Measurements from ENCODE around the gene SH3GL2. TPM values are rescaled to one million over a fixed set of nuclear protein-coding genes. Genes with fewer than 3 reads are reported as not detected.

Gene SH3GL2
- total RNA-seq, 1 donor from 2014 or later: 0.51 TPM

DNA sequence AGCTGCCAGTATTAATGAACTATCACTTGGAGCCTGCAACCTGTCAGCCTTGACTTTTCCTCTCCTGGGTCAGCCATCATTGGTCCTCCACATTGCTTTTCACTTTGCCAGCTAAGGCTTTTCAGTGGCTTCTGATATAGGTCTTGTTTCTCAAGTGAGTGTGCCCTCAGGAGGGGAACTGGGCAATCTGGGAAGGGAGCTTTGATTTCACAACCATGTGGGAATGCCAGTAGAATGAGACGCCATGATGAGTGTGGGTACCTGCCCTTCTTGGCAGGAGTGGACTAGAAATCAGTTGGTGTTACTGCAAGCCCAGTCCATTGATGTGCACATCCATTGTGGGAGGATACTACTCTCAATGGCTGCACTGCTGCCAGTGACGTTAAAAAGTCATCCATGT lies 54.1 kb downstream of the SH3GL2 start:
- no peak overlapping the region for H3K27ac Mint-ChIP-seq
- H3K4me1 Mint-ChIP-seq: no peaks in the 10 kb centered on the region
- no peaks in the 10 kb centered on the region for H3K9me3 Mint-ChIP-seq
- H3K27me3 Mint-ChIP-seq (ENCODE audit: low read depth): no peaks in the 10 kb centered on the region
- H3K4me3 Mint-ChIP-seq: no peak overlapping the region
- no peaks in the 10 kb centered on the region for H3K36me3 Mint-ChIP-seq
- TF ChIP-seq, protein P1, sequence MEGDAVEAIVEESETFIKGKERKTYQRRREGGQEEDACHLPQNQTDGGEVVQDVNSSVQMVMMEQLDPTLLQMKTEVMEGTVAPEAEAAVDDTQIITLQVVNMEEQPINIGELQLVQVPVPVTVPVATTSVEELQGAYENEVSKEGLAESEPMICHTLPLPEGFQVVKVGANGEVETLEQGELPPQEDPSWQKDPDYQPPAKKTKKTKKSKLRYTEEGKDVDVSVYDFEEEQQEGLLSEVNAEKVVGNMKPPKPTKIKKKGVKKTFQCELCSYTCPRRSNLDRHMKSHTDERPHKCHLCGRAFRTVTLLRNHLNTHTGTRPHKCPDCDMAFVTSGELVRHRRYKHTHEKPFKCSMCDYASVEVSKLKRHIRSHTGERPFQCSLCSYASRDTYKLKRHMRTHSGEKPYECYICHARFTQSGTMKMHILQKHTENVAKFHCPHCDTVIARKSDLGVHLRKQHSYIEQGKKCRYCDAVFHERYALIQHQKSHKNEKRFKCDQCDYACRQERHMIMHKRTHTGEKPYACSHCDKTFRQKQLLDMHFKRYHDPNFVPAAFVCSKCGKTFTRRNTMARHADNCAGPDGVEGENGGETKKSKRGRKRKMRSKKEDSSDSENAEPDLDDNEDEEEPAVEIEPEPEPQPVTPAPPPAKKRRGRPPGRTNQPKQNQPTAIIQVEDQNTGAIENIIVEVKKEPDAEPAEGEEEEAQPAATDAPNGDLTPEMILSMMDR (IDR thresholded peaks at IDR 0.05; ENCODE audit: unreplicated experiment): no peak
- no peak for DNase-seq (ENCODE audit: low spot score in 2 of 2, unreplicated experiment in 2 of 2)

DNA sequence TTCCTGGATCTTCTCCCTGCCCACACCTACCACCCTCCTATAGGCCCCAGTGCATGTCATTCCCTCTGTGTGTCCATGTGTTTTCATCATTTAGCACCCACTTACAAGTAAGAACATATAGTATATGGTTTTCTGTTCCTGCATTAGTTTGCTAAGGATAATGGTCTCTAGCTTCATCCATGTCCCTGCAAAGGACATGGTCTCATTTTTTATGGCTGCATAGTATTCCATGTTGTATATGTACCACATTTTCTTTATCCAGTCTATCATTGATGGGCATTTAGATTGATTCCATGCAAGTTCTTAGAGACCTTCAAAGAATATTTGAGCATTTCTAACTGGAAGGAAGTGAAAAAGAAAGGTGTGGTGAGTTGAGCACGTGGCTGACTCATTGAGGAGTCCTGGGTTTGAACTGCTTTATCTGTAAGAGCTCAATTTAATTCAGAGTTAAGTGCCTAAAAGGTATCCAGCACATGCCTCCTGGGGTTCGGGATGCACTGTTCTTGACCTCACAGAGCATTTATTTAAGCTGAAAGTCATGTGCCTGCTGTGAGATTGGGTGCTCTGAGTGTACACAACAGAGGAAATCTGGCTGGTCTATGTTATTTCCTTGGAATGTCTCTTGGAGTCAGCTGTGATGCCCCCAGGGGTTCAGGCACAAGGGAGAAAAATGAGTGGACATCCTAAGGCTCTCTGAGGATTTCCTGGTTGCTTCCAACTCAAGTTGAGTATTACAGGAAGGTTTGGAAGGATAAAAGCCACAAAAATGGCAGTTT lies 56.4 kb downstream of the SH3GL2 start:
- DNase-seq (ENCODE audit: low spot score in 2 of 2, unreplicated experiment in 2 of 2): no peak
- no peaks in the 10 kb centered on the region for H3K9me3 Mint-ChIP-seq
- no peak overlapping the region for H3K4me3 Mint-ChIP-seq
- no peaks in the 10 kb centered on the region for H3K36me3 Mint-ChIP-seq
- H3K4me1 Mint-ChIP-seq: no peaks in the 10 kb centered on the region
- TF ChIP-seq, protein P1 (IDR thresholded peaks at IDR 0.05; ENCODE audit: unreplicated experiment): no peak
- no peaks in the 10 kb centered on the region for H3K27me3 Mint-ChIP-seq (ENCODE audit: low read depth)
- no peak overlapping the region for H3K27ac Mint-ChIP-seq

DNA sequence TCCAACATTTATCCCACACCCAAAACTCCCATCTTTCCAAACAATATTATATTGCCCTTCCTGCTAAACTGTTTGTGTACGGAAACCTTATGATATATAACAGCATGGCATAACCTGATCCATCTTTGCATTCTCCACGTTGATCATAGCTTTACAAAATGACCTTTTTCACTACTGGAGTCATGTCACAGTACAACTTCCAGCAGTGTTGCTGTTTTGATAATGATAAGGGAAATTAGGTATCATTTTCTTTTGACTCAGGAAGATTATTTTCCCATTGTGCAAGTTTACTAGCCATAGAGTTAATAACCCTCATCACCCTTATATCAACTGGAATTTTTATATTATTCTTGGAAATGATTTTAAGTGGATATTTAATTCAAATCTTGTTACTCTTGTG lies 57.5 kb downstream of the SH3GL2 start:
- TF ChIP-seq, protein P1 (IDR thresholded peaks at IDR 0.05; ENCODE audit: unreplicated experiment): no peak
- no peak overlapping the region for H3K4me3 Mint-ChIP-seq
- no peak for DNase-seq (ENCODE audit: low spot score in 2 of 2, unreplicated experiment in 2 of 2)
- no peaks in the 10 kb centered on the region for H3K4me1 Mint-ChIP-seq
- H3K36me3 Mint-ChIP-seq: no peaks in the 10 kb centered on the region
- no peaks in the 10 kb centered on the region for H3K9me3 Mint-ChIP-seq
- H3K27me3 Mint-ChIP-seq (ENCODE audit: low read depth): no peaks in the 10 kb centered on the region
- no peak overlapping the region for H3K27ac Mint-ChIP-seq

DNA sequence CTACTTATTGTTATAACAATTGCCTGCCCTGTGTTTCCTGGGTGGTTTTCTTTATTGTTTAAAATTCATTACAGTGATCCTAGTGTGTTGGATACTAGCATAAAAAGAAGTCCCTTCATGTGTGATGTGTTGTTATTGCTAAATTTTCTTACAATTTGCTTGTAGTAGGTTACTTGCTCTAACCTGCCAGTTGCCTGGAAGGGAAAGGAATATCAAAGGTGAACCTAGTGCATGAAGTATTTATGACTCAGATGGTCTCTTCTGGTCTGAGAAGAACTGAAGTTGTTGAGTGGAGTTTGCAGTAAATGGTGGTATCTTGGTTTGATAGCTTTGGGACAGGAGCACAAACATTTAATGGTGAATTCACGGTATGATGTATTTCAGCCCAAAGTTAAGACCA lies 58.0 kb downstream of the SH3GL2 start:
- Mint-ChIP-seq H3K4me1 (no peaks in the 10 kb centered on the region), H3K4me3 (no peak overlapping the region), H3K27me3 (ENCODE audit: low read depth) (no peaks in the 10 kb centered on the region), H3K9me3 (no peaks in the 10 kb centered on the region), H3K36me3 (no peaks in the 10 kb centered on the region), H3K27ac (no peak overlapping the region)
- TF ChIP-seq, protein P1 (IDR thresholded peaks at IDR 0.05; ENCODE audit: unreplicated experiment): no peak
- DNase-seq (ENCODE audit: low spot score in 2 of 2, unreplicated experiment in 2 of 2): no peak

DNA sequence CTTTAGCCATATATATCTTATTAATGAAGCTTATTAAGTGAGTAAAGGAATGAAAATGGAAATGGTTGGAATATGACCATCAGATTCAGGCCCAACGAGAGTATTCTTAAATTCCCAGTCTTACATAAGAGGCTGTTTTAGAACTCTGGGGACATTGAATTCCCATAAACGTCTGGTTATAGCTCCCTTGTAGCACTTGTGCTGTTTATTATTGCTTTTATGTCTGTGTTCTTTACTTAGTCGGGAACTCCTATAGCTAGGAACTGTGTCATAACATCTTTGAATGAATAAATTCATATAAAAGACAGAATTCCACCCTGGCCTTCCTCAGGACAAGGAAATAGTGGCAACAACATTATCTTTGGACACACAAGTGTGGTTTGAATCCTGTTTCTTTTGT lies 58.4 kb downstream of the SH3GL2 start:
- Mint-ChIP-seq H3K9me3 (no peaks in the 10 kb centered on the region), H3K4me1 (no peaks in the 10 kb centered on the region), H3K4me3 (no peak overlapping the region), H3K36me3 (no peaks in the 10 kb centered on the region), H3K27me3 (ENCODE audit: low read depth) (peaks cover under 1% of the 10 kb centered on the region), H3K27ac (no peak overlapping the region)
- TF ChIP-seq, protein P1 (IDR thresholded peaks at IDR 0.05; ENCODE audit: unreplicated experiment): no peak
- no peak for DNase-seq (ENCODE audit: low spot score in 2 of 2, unreplicated experiment in 2 of 2)

All from mesothelial cell of epicardium (in vitro differentiated cells).